Right hindlimb (tissue), 1 donor: ENCODE measurements around the gene FNDC11.
"Not testable (repeated sequence)": the region's sequence is repeated elsewhere in the genome, so short reads cannot be mapped to it uniquely, and the experiment has no call there.

Source experiments
- DNase-seq: peaks from one replicate; pipeline ENCODE4 v3.0.0-alpha.2; 2018

FNDC11 gene

GRCh38 chr20:63585616-63586565, 31.9 kb downstream of the FNDC11 start:
- DNase-seq = no peak

- no peak for DNase-seq
These were observed 32.8 kb downstream of the FNDC11 start for GRCh38 chr20:63586797-63587196.

GRCh38 chr20:63587256-63587655, 33.3 kb downstream of the FNDC11 start:
- no peak for DNase-seq

- no peak for DNase-seq
These were observed 34.0 kb downstream of the FNDC11 start for GRCh38 chr20:63587776-63588591.

GRCh38 chr20:63588641-63589041, 34.7 kb downstream of the FNDC11 start:
- DNase-seq = no peak

GRCh38 chr20:63589261-63590217, 35.6 kb downstream of the FNDC11 start:
- no peak for DNase-seq

GRCh38 chr20:63590218-63591146, 36.5 kb downstream of the FNDC11 start:
- no peak for DNase-seq

- DNase-seq = no peak
These were observed 37.2 kb downstream of the FNDC11 start for GRCh38 chr20:63591147-63591533.

- no peak for DNase-seq
These were observed 37.9 kb downstream of the FNDC11 start for GRCh38 chr20:63591786-63592355.

GRCh38 chr20:63592661-63593060, 38.7 kb downstream of the FNDC11 start:
- no peak for DNase-seq

GRCh38 chr20:63594043-63594561, 40.1 kb downstream of the FNDC11 start:
- no peak for DNase-seq

- DNase-seq = no peak
These were observed 41.6 kb downstream of the FNDC11 start for GRCh38 chr20:63595416-63596127.

GRCh38 chr20:63596423-63596822, 42.5 kb downstream of the FNDC11 start:
- no peak for DNase-seq

GRCh38 chr20:63597651-63598478, 43.9 kb downstream of the FNDC11 start:
- DNase-seq = no peak

GRCh38 chr20:63598479-63599395, 44.8 kb downstream of the FNDC11 start:
- no peak for DNase-seq

- DNase-seq = no peak
These were observed 45.6 kb downstream of the FNDC11 start for GRCh38 chr20:63599396-63600050.

- not testable (repeated sequence) for DNase-seq
These were observed 47.7 kb downstream of the FNDC11 start for GRCh38 chr20:63601679-63602078.
